Nephron progenitor cell (in vitro differentiated cells): ENCODE data around the gene KDM4B.

Source experiments
- DNase-seq: peaks from one replicate; pipeline ENCODE4 v3.0.0; 2021
- H3K27ac Mint-ChIP-seq: 2 replicates; pipeline ENCODE4 v1.8.0; 2021; ENCODE audit warnings: mild to moderate bottlenecking, moderate library complexity, mixed read lengths
- H3K27me3 Mint-ChIP-seq: 2 replicates; pipeline ENCODE4 v1.8.0; 2021; ENCODE audit warnings: mild to moderate bottlenecking, low read depth, mixed read lengths; ENCODE audit not compliant: poor library complexity
- H3K36me3 Mint-ChIP-seq: 2 replicates; pipeline ENCODE4 v1.8.0; 2021; ENCODE audit warnings: low read depth, mixed read lengths
- H3K4me1 Mint-ChIP-seq: 2 replicates; pipeline ENCODE4 v1.8.0; 2021; ENCODE audit warnings: mixed read lengths
- H3K4me3 Mint-ChIP-seq: 2 replicates; pipeline ENCODE4 v1.8.0; 2021; ENCODE audit warnings: mild to moderate bottlenecking, moderate library complexity, mixed read lengths
- H3K9me3 Mint-ChIP-seq: 2 replicates; pipeline ENCODE4 v1.8.0; 2021; ENCODE audit warnings: mild to moderate bottlenecking, moderate library complexity, mixed read lengths
- TF ChIP-seq, protein P1 (sequence below): fragments of 200-600 bp; sonication (generic); IDR thresholded peaks from 2 replicates; pipeline ENCODE4 v1.5.0; 2021; ENCODE audit warnings: antibody characterized with exemption

The KDM4B gene

DNA sequence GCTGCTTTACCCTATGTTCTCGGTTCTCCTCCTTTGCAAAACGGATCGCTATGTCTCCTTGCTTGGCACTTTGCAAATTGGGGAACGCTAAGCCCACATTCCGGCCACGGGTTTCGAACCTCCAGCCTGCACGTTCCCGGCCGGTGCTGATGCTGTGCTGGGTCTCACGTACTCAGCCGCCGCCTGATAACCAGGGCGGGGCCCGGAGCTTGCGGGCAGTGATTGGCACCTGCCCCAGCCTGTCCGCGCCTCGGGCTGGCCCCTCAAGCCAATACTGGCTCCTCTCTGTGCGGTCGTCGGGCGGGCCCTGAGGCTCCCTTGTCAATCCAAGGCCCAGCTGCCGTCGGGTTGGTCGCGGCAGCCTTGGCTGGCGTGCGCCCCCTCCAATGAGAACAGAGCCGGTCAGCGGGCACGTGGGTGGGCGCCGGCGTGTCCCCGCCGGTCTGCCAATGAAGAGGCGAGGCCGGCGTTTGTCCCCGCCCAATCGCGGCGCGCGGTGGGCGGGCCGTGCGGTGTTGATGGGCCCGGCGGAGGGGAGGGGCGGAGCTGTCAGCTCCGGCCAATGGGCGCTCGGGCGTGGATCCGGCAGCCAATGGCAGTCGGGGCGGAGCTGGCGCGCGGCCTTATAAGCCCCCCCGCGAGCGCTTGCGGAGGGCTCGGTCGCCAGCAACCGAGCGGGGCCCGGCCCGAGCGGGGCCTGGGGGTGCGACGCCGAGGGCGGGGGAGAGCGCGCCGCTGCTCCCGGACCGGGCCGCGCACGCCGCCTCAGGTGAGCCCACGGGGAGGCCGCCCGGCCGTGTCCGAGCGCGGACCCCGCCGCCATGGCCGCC lies at the start of gene KDM4B:
KDM4B (plus strand) TSS at position 652 of the 830 bp plus-strand sequence. CDS start 63,778 bp downstream, outside the sequence.
- TF ChIP-seq, protein P1, sequence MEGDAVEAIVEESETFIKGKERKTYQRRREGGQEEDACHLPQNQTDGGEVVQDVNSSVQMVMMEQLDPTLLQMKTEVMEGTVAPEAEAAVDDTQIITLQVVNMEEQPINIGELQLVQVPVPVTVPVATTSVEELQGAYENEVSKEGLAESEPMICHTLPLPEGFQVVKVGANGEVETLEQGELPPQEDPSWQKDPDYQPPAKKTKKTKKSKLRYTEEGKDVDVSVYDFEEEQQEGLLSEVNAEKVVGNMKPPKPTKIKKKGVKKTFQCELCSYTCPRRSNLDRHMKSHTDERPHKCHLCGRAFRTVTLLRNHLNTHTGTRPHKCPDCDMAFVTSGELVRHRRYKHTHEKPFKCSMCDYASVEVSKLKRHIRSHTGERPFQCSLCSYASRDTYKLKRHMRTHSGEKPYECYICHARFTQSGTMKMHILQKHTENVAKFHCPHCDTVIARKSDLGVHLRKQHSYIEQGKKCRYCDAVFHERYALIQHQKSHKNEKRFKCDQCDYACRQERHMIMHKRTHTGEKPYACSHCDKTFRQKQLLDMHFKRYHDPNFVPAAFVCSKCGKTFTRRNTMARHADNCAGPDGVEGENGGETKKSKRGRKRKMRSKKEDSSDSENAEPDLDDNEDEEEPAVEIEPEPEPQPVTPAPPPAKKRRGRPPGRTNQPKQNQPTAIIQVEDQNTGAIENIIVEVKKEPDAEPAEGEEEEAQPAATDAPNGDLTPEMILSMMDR, result no peak
- H3K4me1 Mint-ChIP-seq, result peaks cover 66% of the 10 kb centered on the region
- peak within 1 kb of the TSS; percentile 98 for H3K27ac Mint-ChIP-seq
- H3K36me3 Mint-ChIP-seq, result peaks cover 23% of the 10 kb centered on the region
- no peaks in the 10 kb centered on the region for H3K9me3 Mint-ChIP-seq
- peak; percentile 98 for DNase-seq
- peak within 1 kb of the TSS; percentile 99 for H3K4me3 Mint-ChIP-seq
- H3K27me3 Mint-ChIP-seq, result no peaks in the 10 kb centered on the region

DNA sequence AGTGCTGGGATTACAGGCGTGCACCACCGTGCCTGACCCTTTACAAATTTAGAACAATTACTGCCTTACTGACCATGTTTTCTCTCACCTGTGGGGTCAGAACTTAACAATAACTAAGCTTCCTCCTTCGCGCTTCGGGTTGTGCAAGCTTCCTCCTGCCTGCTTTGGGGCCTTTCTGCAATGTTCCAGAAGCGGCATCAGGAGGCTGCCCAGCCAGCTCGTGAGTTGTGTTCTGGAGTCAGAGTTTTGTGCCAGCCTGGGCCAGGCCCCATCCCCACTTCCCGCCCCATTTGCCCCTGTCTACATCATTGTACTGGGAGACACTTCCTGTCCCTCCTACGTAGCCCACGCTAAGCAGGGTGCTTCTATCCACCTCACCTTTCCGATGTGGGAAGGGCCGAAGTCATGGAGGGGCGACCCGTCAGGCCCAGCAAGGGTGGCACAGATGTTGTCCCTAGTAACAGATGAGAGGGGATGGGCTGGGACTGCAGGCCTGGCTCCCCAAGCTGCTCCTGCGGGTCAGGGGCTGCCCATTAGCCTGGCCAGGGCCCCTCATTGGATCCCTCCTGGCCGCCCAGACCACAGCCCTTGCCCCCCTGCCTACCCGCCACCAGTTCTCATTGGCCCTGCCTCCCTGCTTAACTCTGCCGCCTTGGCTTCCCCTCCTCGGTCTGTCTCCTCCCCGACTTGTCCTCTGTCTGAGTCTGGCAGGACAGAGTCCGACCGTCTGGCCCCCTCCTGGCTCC lies 46.2 kb upstream of the KDM4B start:
- Mint-ChIP-seq H3K27ac (peak overlapping the region; percentile 89), H3K9me3 (no peaks in the 10 kb centered on the region), H3K4me3 (no peak overlapping the region), H3K36me3 (peaks cover 57% of the 10 kb centered on the region), H3K4me1 (peaks cover 5% of the 10 kb centered on the region), H3K27me3 (no peaks in the 10 kb centered on the region)
- DNase-seq, result no peak
- TF ChIP-seq, protein P1, result no peak

DNA sequence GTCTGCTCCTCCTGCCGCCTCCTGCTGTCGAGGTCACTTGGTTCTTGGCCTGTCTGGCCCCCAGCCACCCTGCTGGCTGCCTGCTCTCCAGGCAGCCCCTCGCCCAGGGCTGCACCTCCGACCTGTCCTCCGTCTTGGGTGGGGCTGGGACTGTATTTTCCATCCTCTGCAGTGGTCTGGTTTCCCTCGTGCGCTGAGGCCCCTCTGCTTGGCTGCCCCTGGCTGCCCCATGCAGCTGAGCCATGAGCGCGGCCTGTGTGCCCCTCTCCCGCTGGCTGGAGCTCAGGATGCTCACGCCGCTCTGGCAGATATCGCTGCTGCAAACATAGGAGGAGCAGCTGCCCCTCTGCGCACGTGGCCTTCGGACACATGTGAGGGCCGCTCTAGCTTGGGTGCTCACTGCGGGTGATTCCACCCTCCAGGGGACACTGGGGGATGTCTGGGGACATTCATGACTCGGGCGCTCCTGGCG lies 45.6 kb upstream of the KDM4B start:
- Mint-ChIP-seq H3K9me3 (no peaks in the 10 kb centered on the region), H3K27me3 (no peaks in the 10 kb centered on the region), H3K27ac (peak overlapping the region; percentile 89), H3K4me1 (peaks cover 5% of the 10 kb centered on the region), H3K36me3 (peaks cover 53% of the 10 kb centered on the region), H3K4me3 (no peak overlapping the region)
- TF ChIP-seq, protein P1, result no peak
- no peak for DNase-seq

DNA sequence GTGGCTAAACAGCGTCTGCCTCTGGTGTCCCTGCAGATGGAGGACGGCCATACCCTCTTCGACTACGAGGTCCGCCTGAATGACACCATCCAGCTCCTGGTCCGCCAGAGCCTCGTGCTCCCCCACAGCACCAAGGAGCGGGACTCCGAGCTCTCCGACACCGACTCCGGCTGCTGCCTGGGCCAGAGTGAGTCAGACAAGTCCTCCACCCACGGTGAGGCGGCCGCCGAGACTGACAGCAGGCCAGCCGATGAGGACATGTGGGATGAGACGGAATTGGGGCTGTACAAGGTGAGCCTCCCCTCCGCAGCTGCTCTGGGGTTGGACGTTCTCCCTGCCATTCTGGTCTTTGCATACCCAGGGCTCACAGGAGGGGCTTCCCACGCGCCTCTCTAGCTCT lies 39.7 kb upstream of the KDM4B start:
- Mint-ChIP-seq H3K4me1 (peaks cover 9% of the 10 kb centered on the region), H3K9me3 (no peaks in the 10 kb centered on the region), H3K27me3 (no peaks in the 10 kb centered on the region), H3K4me3 (no peak overlapping the region), H3K27ac (no peak overlapping the region), H3K36me3 (peaks cover 50% of the 10 kb centered on the region)
- TF ChIP-seq, protein P1, result no peak
- DNase-seq, result no peak

DNA sequence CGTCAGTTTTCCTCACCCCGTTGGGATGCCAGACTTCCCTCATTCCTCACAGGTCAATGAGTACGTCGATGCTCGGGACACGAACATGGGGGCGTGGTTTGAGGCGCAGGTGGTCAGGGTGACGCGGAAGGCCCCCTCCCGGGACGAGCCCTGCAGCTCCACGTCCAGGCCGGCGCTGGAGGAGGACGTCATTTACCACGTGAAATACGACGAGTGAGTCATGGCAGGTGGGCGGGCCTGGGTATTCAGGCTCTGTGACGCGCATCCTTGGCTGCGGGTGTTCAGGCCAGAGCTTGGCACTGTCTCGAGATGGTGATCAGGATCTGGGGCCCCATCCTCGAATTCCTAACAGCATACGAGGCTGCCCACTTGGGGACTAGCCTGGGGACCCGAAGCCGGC lies 38.2 kb upstream of the KDM4B start:
- Mint-ChIP-seq H3K9me3 (no peaks in the 10 kb centered on the region), H3K27ac (peak overlapping the region; percentile 68), H3K4me3 (no peak overlapping the region), H3K36me3 (peaks cover 58% of the 10 kb centered on the region), H3K27me3 (no peaks in the 10 kb centered on the region), H3K4me1 (peaks cover 9% of the 10 kb centered on the region)
- peak; percentile 15 for DNase-seq
- TF ChIP-seq, protein P1, result no peak
